ENCODE measurements around the gene RAP1GAP.

- TF ChIP-seq CTCF (IDR thresholded peaks at IDR 0.05): no peak
- no peak for TF ChIP-seq EP300 (IDR thresholded peaks at IDR 0.05)
- no peak for TF ChIP-seq POLR2A (IDR thresholded peaks at IDR 0.05; ENCODE audit: low read depth)
- peak; percentile 57 to 76 for TF ChIP-seq POLR2AphosphoS5 (IDR thresholded peaks at IDR 0.05)
Observed at GRCh38 chr1:21673277-21673780, 4.2 kb upstream of the RAP1GAP start.

All from esophagus muscularis mucosa (tissue), 4 donors.